HL-60 (cell line): ENCODE results near the gene TIMM50.
"Not testable (repeated sequence)": the region's sequence is repeated elsewhere in the genome, so short reads cannot be mapped to it uniquely, and the experiment has no call there.

Experiments
- DNase-seq, 2 experiments: peaks; one replicate each; pipeline ENCODE4 v3.0.0-alpha.2; 2010 to 2020; ENCODE audit warnings: low read depth in 1 of 2, low spot score in 1 of 2
- H3K27ac ChIP-seq: fragments of 250-450 bp; sonication (Bioruptor Pico); replicated peaks from 2 replicates; pipeline ENCODE4 v1.5.1; 2020; ENCODE audit warnings: mild to moderate bottlenecking, moderate library complexity
- H3K27me3 ChIP-seq: fragments of 250-450 bp; sonication (Bioruptor Pico); 2 replicates; pipeline ENCODE4 v1.5.1; 2021; ENCODE audit warnings: mild to moderate bottlenecking, moderate library complexity; ENCODE audit not compliant: insufficient read depth, poor library complexity, severe bottlenecking
- H3K4me3 ChIP-seq: replicated peaks from 2 replicates; pipeline ENCODE4 v1.5.1; 2011; ENCODE audit warnings: mild to moderate bottlenecking, control low read depth, low read length; ENCODE audit not compliant: insufficient read depth
- CTCF ChIP-seq: IDR thresholded peaks from one replicate; pipeline ENCODE4 v1.5.1; 2011; ENCODE audit warnings: low read length, control low read depth, inconsistent platforms; ENCODE audit not compliant: insufficient read depth
- GABPA ChIP-seq: IDR thresholded peaks from 2 replicates; pipeline ENCODE4 v1.6.1; 2012; ENCODE audit warnings: low read depth
- POLR2AphosphoS5 ChIP-seq: IDR thresholded peaks from 2 replicates; pipeline ENCODE4 v1.6.1; 2012; ENCODE audit warnings: low read depth
- REST ChIP-seq: IDR thresholded peaks from 2 replicates; pipeline ENCODE4 v1.6.1; 2012; ENCODE audit warnings: low read depth; ENCODE audit not compliant: insufficient replicate concordance
- SPI1 ChIP-seq: IDR thresholded peaks from 2 replicates; pipeline ENCODE4 v1.6.1; 2012; ENCODE audit warnings: low read depth, mild to moderate bottlenecking, borderline replicate concordance

TIMM50 gene

GRCh38 chr19:39475748-39476147 lies 4.9 kb upstream of the TIMM50 start:
- H3K27me3 ChIP-seq = no peaks in the 10 kb centered on the region
- no peak overlapping the region for H3K27ac ChIP-seq
- no peak for TF ChIP-seq POLR2AphosphoS5
- TF ChIP-seq GABPA = no peak
- no peak for TF ChIP-seq CTCF
- no peak for TF ChIP-seq SPI1
- no peak for TF ChIP-seq REST
- no peak overlapping the region for H3K4me3 ChIP-seq
- no peak for DNase-seq

- peak overlapping the region; percentile 79 for H3K27ac ChIP-seq
- H3K27me3 ChIP-seq, DNase-seq, H3K4me3 ChIP-seq: not testable (repeated sequence)
These were observed 1.3 kb upstream of the TIMM50 start for GRCh38 chr19:39479319-39479801.

GRCh38 chr19:39479916-39480315 lies 722 bp upstream of the TIMM50 start:
- Histone ChIP-seq H3K27ac (peak overlapping the region; percentile 79), H3K4me3 (peak overlapping the region; percentile 88), H3K27me3 (no peaks in the 10 kb centered on the region)
- TF ChIP-seq REST (no peak), POLR2AphosphoS5 (no peak), CTCF (no peak), SPI1 (no peak), GABPA (no peak)
- peak in 1 of 2 experiments; percentile 46 for DNase-seq

- Histone ChIP-seq H3K27ac (peak overlapping the region; percentile 79), H3K27me3 (no peaks in the 10 kb centered on the region)
- no peak for DNase-seq
These were observed 549 bp downstream of the TIMM50 start for GRCh38 chr19:39481229-39481545.

More at GRCh38 chr19:39481229-39481545, 549 bp downstream of the TIMM50 start:
- no peak for TF ChIP-seq REST
- no peak for TF ChIP-seq POLR2AphosphoS5
- TF ChIP-seq SPI1 = no peak
- no peak for TF ChIP-seq GABPA
- TF ChIP-seq CTCF = no peak
- peak overlapping the region; percentile 88 for H3K4me3 ChIP-seq
